Activated T-cell treated with anti-CD3 and anti-CD28 coated beads for 24 hours (primary cell): ENCODE measurements around the gene DCTN4.

Experiments
- DNase-seq: peaks from one replicate; pipeline ENCODE4 v3.0.0-alpha.2; 2020; ENCODE audit warnings: low read depth

Gene DCTN4

GRCh38 chr5:150738862-150739261, 20.0 kb downstream of the DCTN4 start:
- no peak for DNase-seq

GRCh38 chr5:150734579-150735384, 24.0 kb downstream of the DCTN4 start:
- DNase-seq = no peak

GRCh38 chr5:150731669-150732242, 27.1 kb downstream of the DCTN4 start:
- no peak for DNase-seq

- no peak for DNase-seq
Observed at GRCh38 chr5:150729859-150730258, 29.0 kb downstream of the DCTN4 start.

- no peak for DNase-seq
Observed at GRCh38 chr5:150723845-150724244, 35.0 kb downstream of the DCTN4 start.

GRCh38 chr5:150710165-150710564, 48.7 kb downstream of the DCTN4 start:
- DNase-seq = no peak

- no peak for DNase-seq
Observed at GRCh38 chr5:150706776-150707390, 51.9 kb downstream of the DCTN4 start.

GRCh38 chr5:150703762-150704161, 55.1 kb downstream of the DCTN4 start:
- no peak for DNase-seq

GRCh38 chr5:150700594-150701377, 58.0 kb downstream of the DCTN4 start, which contains the start of gene RBM22:
Gene RBM22, minus strand, starts transcription at chr5:150701062. Its CDS starts 77 bp downstream, at chr5:150700985.
- peak; percentile 89 for DNase-seq

GRCh38 chr5:150700246-150700593, 58.6 kb downstream of the DCTN4 start:
- no peak for DNase-seq

GRCh38 chr5:150694612-150695011, 64.2 kb downstream of the DCTN4 start:
- DNase-seq = no peak

- no peak for DNase-seq
Observed at GRCh38 chr5:150692276-150692675, 66.5 kb downstream of the DCTN4 start.

- no peak for DNase-seq
Observed at GRCh38 chr5:150690760-150691159, 68.1 kb downstream of the DCTN4 start.

- no peak for DNase-seq
Observed at GRCh38 chr5:150689120-150689519, 69.7 kb downstream of the DCTN4 start.

- no peak for DNase-seq
Observed at GRCh38 chr5:150676578-150676977, 82.2 kb downstream of the DCTN4 start.

GRCh38 chr5:150675069-150675468, 83.7 kb downstream of the DCTN4 start:
- DNase-seq = no peak

- no peak for DNase-seq
Observed at GRCh38 chr5:150674341-150674821, 84.4 kb downstream of the DCTN4 start.

GRCh38 chr5:150672884-150673275, 85.9 kb downstream of the DCTN4 start:
- DNase-seq = no peak

GRCh38 chr5:150672237-150672883, 86.5 kb downstream of the DCTN4 start:
- no peak for DNase-seq

- no peak for DNase-seq
Observed at GRCh38 chr5:150671509-150672236, 87.1 kb downstream of the DCTN4 start.

GRCh38 chr5:150670948-150671310, 87.9 kb downstream of the DCTN4 start:
- no peak for DNase-seq
